ENCODE measurements around the gene MAGI2. TPM values are rescaled to one million over a fixed set of nuclear protein-coding genes. Genes with fewer than 3 reads are reported as not detected.
"Not testable (repeated sequence)": the region's sequence is repeated elsewhere in the genome, so short reads cannot be mapped to it uniquely, and the experiment has no call there.

Gene MAGI2
- total RNA-seq, 1 experiment from 2014 or later: 1.1 TPM

DNA sequence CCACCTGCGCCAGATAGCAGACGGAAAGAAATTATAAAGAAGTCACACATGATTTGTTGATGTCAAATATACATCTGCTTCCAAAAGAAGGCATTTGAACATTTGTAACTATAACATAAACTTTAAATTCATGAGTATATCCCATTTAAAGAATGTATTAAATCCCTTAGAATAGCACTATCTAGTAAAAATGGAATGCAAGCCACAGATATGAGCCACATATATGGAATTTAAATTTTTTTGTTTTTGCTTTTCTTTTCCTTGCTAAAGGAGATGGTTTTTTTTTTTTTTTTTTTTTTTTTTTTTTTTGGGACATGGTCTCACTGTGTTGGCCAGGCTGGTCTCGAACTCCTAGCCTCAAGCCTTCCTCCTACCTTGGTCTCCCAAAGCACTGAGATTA lies 924.1 kb downstream of the MAGI2 start:
- DNase-seq (ENCODE audit: extremely low read depth, low read depth): no peak

DNA sequence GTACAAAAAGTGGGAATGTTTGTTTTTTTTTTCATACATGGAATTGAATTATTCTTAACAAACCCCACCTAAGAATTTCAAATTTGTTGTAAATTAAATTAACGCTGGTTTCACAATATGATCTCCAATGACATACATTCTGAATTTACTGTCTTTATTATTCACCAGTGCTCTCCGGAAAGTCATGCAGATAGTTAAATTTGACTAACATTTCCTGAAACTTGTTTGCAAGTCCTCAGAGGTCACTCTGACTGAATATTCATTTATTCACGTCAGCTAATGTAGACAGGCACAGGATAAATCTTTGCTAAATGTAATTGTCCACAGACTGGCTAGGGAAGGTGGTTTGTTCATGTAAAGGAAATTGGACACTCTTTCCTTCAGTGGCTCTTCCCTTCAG lies 924.5 kb downstream of the MAGI2 start:
- DNase-seq (ENCODE audit: extremely low read depth, low read depth): no peak

DNA sequence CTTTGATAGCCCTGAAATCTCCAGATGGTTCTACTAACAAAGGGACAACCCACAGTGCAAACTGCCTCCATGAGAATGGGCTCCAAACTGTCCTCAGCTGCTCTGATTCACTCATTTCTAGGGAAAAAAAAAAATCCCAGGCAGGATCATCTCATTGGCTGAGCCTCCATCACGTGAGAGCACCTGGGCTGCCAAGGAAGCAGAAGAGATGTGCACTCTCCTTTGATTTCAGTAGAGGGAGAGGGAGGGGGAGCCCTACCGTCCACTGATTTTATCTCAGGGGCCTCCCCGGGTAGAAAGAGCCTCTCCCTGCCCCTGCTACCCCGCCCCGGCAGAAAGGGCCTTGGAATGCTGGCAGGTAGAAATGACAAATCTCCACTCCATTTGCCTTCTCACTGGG lies 929.5 kb downstream of the MAGI2 start:
- DNase-seq (ENCODE audit: extremely low read depth, low read depth): no peak

DNA sequence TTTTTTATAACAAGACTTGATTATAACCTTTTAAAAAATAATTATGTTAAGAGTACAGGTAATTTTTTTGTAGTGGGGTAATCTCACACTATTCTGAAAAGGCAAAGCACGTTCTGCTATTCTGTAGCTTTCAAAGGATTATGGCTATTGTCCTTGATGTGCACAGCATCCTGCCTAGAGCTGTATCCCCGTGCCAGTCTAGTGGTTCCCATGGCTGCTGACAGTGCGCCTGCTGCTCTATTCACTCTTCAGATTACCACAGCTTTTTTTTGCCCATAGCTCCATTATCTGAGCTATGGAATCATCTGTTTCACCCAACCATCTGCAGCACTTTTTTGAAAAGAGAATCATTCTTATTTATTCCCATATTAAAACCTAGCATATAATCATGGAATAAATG lies 931.5 kb downstream of the MAGI2 start:
- no peak for DNase-seq (ENCODE audit: extremely low read depth, low read depth)

DNA sequence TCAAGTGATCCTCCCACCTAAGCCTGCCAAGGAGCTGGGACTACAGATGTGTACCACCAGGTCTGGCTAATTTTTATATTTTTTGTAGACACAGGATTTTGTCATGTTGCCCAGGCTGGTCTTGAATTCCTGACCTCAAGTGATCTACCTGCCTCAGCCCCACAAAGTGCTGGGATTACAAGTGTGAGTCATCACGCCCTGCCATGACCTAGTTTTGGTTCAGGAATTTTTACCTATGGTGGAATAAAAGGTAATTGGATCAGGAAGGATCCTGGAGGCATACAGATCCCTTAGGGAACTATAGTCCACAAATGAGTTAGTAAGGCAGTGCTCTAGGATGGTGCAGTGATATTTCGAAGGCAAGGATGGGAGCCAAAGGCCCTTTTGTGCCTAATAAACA lies 937.0 kb downstream of the MAGI2 start:
- no peak for DNase-seq (ENCODE audit: extremely low read depth, low read depth)

DNA sequence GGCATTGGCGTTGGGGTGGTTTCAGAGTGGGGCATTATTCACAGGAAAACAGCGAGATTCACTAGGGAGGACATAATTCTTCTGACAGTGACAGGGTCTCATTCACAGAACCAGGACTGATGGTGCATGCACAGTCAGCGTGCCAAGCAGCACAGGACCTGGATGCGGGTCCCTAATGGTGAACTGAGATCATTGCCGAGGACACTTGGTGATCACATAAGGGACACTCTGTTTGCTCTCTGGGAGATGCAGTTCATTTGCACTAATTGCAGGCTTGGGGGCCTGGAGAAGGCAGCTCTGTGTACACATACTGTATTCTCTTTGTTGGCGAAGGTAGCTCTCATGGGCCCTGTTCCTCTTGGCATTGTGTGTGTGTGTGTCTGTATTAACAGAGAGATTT lies 938.8 kb downstream of the MAGI2 start:
- no peak for DNase-seq (ENCODE audit: extremely low read depth, low read depth)

DNA sequence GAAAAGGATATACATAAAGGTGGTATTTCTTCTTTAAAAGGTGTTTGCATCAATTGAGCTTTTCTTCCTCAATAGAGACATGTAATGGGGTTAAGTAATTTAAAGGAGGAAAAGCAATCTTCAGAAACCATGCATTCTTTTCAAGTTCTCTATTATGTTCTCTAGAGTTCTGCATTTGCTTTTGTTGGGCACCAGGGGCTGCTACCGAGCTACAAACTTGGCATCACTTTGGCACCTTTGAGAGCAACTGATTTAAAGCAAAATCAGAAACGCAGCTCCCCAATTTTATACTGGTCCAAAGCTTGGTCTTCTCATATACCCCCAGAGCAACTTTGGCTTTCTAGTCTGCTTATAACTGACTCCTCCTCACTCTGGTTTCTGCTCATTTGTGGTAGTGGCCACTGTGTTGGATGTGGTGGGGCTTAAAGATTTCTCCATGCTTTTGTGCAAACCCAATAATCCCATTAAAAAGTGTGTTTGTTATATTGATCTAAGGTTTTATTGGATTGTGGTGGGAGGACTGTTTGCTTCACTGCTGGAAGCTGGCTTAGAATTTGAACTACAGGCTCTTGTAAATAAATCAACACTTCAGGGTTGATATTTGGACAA lies 942.8 kb downstream of the MAGI2 start:
- DNase-seq (ENCODE audit: extremely low read depth, low read depth): peak; percentile 44

DNA sequence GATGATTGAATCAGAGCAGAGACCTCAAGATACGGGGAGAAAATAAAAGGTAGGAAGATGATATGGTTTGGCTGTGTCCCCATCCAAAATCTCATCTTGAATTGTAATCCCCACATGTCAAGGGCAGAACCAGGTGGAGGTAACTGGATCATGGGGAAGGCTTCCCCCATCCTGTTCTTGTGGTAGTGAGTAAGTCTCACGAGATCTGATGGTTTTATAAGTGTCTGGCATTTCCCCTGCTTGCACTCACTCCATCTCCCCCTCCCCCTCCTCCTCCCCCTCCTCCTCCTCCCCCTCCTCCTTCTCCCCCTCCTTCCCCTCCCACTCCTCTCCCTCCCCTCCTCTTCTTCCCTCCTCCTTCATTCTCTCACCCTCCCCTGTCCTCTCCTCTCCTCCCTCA lies 950.2 kb downstream of the MAGI2 start:
- DNase-seq (ENCODE audit: extremely low read depth, low read depth): not testable (repeated sequence)

DNA sequence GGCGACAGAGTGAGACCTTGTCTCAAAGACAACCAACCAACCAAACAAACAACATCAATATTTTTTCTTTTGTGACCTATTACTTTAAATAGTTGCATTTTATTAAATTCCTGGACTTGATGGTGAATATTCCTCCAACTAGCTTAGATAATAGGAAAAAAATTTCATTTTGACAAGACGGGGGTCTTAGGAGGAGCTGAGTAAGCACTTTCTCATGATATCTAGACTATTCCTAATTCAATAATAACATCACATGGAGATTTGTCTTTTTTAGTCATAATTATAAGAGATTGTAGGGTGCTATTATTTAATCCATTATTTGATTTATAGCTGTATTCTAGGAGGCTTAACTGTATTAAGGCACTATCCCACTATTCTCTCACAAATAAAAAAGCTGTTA lies 952.4 kb downstream of the MAGI2 start:
- DNase-seq (ENCODE audit: extremely low read depth, low read depth): no peak

DNA sequence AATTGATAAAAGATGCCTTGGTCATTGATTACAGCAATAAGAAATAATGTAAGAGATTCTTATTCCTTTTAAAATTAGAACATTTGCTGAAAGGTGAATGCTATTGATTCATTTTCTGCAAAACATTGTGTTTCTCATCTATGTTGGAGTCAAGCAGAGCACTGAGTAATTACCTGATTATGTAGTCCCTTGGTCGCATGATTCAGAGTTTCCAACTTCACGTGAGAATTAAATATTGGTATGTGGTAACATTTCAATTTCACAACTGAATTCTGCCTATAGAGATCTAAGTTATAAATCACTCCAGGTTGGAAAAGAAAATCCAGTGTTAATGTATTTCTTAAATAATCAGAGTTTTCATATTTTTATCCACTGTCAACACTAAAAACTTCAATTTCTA lies 953.5 kb downstream of the MAGI2 start:
- no peak for DNase-seq (ENCODE audit: extremely low read depth, low read depth)

DNA sequence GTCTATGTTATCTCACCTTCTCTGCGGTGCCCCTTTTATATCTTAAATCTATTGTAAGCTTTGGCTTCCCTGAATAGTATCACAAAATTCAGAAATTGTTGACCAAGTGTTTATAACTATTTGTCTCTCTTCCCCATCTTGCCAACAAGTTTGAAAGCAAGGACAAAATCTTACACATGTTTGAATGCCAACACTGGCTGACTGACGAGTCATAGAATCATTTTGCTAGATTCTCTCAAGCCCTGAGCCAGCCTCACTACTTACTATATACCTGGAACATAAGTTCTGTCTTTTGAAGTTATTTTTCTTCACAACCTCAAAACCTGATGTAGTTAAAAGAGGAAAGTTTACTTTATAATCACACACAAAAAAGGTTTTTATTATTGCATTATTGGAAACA lies 954.2 kb downstream of the MAGI2 start:
- no peak for DNase-seq (ENCODE audit: extremely low read depth, low read depth)

DNA sequence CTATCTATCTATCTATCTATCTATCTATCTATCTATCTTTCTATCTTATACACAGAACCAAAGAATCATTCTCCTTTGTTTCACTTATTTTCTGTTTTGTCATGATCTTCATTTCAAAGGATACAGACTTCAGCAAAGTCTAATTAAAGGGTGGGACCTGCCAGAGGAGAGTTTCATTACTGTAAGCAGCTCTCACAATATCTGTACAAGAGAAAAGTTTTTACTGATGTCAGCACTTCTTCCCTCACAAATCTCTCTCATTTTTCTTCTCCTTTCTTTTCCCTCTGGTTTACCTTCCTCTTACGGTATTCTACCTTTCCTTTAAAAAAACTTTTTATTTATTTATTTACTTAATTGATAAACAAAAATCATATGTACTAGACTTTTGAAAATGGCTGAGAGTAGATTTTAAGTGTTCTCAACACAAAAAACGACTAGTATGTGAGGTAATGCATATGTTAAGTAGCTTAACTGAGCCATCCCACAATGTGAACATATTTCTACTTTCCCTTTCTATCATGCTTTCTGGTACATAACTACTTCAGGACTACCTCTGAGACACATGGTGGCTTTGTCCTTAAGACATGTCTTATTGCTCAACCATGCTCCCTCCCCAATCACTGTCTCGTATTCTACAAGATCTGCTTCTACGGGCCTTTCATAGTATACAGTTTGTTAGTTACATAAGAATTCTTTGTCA lies 955.6 kb downstream of the MAGI2 start:
- no peak for DNase-seq (ENCODE audit: extremely low read depth, low read depth)

DNA sequence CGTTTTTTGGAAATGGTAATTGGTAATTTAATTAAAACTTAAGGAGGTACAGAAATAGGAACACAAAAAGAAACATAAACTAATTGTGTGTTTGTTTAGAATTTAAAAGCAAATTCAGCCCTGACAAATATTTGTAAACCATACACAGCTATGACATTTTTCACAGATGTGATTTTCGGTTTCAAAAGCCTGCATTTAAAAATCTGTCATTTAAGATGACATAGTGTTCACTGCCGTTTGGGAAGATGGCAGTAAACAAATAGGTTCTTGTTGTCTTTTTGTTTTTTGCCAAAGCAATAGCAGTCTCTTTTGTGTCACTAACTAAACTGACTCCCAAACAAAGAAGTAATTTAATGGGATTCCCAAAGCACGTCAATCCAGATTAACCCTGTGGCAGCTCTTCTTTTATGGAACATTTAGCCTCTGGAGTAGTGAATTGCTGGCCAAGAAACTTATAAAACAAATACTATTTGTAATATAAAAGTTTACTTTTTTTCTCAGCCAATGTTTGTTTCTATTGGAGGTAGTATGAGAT lies 957.3 kb downstream of the MAGI2 start:
- DNase-seq (ENCODE audit: extremely low read depth, low read depth): no peak

DNA sequence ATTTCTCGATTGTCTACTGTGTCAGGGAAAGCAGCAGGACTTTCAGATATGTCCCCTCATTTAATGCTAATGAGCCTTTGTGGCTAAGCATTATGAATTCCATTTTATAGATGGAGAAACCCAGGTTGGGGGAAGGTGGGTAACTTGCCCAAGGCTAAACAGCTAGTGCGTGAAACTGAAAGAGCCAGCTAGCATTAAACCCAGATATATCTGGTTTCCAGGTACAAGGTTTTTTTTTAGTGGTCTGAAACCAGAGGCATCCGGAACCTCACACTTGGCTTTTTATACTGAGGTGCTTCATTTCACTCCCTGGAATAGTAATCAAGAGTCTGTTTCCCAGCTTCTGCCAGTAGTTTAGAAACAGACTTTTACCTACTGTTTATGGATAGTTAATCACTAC lies 960.1 kb downstream of the MAGI2 start:
- DNase-seq (ENCODE audit: extremely low read depth, low read depth): no peak

DNA sequence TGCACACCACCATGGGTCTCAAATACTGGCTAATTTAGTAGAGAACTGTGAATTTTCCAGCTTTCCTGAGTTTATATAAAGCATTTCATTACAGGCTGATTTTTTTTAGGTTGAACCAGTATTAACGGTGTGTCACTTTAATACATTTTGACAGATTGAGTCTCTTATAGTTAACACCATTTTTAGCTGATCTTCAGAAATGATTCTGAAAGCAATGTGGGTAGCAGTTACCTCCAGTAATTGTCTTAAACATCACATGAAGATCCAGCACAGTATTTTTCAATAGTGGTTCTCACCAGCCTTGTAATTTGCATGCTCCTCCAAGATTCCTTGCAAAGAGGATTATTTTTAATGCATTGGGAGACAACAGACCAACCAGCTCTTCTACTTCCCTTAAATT lies 961.3 kb downstream of the MAGI2 start:
- no peak for DNase-seq (ENCODE audit: extremely low read depth, low read depth)

DNA sequence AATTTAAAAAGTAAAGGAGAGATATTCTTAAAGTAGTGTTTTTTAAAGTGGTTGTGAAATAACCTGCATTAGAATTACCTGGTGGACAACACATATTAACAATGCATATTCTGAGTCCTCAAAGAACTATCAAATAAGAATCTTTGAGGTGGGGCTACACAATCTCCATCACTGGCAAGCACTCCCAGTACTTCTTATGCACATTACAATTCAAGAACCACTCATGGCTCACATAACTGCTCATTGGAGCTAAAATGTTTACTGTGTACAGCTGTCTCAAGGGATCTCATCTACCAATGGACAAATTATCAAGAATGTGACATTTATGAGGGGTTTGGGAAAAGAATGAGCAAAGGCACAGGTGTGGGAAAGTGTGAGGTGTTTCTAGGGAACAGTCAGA lies 962.9 kb downstream of the MAGI2 start:
- no peak for DNase-seq (ENCODE audit: extremely low read depth, low read depth)

DNA sequence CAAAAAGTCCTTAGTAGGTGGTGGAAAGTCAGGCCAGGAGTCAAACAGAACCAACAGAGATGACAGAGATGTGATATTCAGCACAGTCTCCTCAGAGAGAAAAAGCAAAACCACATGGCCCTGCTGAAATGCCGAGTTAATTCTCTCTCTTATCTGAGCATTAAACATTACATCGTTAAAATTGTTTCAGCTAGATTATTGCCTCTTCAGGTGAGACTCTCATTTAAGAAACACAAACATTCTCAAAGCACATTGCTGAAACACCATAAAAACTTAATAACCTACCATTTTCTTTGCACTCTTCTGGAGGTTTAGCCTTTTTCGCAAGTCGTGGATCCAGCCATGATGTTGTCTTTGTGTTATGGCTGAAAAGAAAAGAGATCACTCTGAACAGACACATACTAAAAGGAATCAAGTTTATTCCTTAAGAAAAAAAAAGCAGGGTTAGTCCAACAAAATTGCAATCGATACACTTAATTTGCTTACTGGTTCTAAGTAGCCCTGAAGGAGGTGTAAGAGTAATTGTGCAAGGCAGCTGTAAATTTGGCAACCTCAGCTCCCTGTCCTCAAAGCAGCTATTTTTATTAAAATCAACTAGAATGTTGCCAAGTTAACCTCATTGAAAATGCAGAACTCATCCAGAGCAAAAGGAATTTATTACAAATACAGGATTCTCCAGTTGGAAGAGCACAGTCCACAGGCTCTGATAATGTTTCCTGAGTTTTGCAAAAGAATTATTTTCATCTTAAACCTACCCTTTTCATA lies 963.8 kb downstream of the MAGI2 start:
- no peak for DNase-seq (ENCODE audit: extremely low read depth, low read depth)

DNA sequence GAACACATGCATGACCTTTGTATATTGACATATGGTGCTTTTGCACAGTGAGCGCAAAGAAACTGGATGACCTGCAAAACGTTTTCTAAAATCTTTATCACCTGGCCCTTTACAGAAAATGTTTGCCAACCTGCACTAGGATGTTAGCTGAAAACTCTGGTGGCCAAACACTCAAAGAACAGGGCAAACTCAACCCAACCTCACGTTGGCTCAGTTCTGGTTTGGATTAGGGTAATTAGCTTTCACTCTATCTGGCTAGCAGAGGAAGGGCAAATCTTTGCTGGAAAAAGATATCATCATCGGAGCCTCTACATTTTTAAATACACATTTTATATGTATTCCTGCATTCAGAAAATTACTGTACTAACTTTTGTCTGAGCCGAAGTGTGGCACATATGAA lies 966.0 kb downstream of the MAGI2 start:
- no peak for DNase-seq (ENCODE audit: extremely low read depth, low read depth)

DNA sequence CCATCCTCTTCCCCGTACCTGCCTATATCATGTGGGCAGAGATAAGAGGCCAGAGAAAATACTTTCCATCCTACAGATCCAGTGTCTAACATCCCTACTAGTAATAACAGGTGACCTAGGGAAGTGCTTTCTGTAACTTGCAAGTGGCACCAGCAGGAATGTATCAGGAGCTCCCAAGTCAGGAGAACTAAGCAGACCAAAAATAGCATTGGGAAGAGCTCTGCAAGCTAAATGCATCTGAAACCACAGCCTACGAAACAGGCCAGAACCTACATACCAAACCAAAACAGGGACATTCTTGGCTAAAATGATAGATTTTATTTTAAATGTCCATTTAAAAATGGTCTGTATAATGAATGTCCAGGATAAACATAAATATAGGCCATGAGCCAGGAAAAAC lies 974.1 kb downstream of the MAGI2 start:
- no peak for DNase-seq (ENCODE audit: extremely low read depth, low read depth)

DNA sequence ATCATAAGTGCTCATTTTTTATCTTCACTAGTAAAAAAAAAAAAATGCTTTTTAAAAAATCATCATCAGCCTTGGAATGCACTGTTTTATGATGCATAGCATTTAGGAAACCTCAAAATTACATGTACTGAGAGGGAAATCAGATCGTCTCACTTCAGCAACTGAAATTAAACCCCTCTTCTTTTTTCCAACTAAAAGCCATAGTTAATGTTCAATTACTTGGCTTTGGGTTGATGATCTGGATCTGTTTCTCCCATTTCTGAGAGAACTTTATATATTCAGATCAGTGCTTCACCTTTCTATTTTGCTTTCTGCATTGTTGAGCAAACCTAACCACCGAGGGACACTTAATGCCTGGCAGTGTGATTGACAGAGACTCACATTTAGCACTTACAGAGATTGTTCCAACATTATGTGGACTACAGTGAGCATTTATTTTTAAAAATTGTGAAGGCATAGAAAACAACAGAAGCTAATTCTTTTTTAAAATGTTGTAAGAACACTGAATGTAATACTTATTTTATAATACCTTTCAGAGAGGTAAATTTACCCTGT lies 976.5 kb downstream of the MAGI2 start:
- no peak for DNase-seq (ENCODE audit: extremely low read depth, low read depth)

DNA sequence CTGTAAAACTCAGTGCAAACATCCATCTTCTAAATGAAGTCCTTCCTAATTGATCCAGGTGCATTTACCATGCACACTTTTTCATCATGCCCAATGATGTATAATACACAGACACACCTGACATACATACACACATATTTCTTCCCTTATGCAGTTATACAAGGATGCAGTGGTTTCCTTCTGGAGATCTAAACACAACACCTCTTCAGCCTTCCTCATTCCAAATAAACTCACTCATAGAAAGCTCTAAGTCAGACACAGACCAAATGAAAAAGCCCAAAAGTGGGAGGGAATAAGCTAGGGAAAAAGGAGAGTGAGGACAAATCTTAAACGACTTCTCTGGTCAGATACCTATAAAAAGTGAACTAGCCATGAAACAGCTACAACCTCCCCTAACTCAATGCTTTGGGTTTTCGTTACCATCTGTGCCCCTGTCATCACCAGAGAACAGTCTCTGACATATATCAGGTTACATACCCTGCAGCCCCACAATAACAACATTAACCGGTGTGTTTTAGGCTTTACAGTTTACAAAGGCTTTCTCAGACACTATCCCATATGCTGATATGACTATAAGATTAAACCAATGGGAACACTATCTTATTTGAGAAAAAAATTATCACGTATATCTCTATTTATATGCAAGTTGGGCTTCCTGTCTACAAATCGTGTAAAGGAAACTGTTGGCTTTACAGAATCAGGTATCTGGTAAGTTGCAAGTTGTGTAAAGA lies 979.7 kb downstream of the MAGI2 start:
- no peak for DNase-seq (ENCODE audit: extremely low read depth, low read depth)

Measured in NCI-H460 (cell line).